ENCODE measurements around the gene CYP1A2.
"Not testable (repeated sequence)": the region's sequence is repeated elsewhere in the genome, so short reads cannot be mapped to it uniquely, and the experiment has no call there.

The CYP1A2 gene

DNA sequence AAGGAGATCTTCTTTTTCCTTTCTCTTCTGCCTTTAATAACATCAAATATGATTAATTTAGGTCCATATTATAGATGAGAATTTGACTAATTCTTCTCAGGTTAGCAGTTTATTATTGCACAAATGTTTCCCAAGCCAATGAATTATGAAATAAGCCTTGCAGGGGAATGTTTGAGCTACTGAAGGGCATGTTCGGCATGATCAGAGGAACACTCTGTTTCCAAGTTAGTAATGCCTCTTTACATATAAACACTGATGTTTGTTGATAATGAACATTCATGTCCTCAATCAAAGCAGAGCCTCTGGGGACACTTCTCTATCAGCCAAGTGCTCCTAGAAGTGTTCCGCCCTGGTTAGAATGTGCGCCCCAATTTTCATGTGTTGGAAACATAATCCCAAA is 13.3 kb upstream of the CYP1A2 start:
- no peak for DNase-seq (ENCODE audit: low read depth in 1 of 2, low spot score in 1 of 2)

- DNase-seq (ENCODE audit: low read depth in 1 of 2, low spot score in 1 of 2), result not testable (repeated sequence)
Observed at GRCh38 chr15:74738239-74738638, 10.4 kb upstream of the CYP1A2 start.

DNA sequence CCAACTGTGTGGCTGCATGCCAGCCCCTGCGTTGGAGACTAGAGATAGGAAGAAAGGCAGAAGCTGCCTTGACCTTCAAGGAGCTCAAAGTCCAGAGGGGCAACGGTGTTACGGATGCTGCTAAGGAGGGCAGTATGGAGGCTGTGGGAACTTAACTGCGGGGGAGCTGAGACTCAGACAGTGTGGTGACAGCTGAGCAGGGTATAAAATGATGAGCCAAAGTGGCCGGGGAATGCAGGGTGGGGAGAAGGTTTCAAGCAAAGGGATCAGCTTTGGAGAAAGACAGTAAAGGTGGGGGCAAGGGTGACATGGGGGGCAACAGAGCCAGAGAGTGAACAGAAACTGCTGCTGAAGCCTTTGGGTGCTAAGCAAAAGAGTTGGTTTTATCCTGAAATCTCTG is 6.2 kb upstream of the CYP1A2 start:
- DNase-seq (ENCODE audit: low read depth in 1 of 2, low spot score in 1 of 2), result no peak

- no peak for DNase-seq (ENCODE audit: low read depth in 1 of 2, low spot score in 1 of 2)
Observed at GRCh38 chr15:74746389-74746788, 2.3 kb upstream of the CYP1A2 start.

- DNase-seq (ENCODE audit: low read depth in 1 of 2, low spot score in 1 of 2), result no peak
Observed at GRCh38 chr15:74749832-74750231, 1.2 kb downstream of the CYP1A2 start.

GRCh38 chr15:74750751-74751150 is 2.1 kb downstream of the CYP1A2 start:
- DNase-seq (ENCODE audit: low read depth in 1 of 2, low spot score in 1 of 2), result no peak

DNA sequence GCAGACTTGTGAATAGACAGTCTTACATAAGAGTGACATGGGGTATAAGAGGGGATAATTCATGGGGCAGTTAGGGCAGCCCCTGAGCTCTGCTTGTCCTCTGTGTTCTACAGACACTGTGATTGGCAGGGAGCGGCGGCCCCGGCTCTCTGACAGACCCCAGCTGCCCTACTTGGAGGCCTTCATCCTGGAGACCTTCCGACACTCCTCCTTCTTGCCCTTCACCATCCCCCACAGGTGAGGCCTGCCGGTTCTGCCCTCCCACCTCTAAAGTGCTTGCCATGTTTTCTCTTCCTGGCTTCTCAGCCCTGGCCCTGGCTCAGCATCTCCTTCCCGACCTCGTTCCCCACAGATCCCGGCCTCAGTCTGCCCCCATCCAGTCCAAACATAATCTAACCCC is 3.4 kb downstream of the CYP1A2 start:
- no peak for DNase-seq (ENCODE audit: low read depth in 1 of 2, low spot score in 1 of 2)

DNA sequence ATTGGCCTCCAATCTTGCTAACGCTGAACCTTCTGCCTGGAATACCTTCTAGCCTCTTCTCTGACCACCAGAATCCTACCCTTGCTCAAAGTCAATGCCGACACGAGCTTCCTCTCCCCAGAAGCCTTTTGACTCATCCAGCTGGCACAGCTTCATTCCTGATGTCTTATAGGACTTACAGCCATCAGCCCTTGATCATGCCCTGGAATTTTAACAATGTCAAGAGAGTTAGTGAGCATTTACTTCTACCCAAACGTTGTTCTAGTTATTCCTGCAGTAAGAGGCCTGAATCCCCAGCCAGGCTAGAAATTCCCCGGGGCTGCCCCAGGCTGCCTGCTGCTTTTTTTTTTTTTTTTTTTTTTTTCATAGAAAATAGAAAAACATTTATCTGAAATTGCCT is 3.9 kb downstream of the CYP1A2 start:
- DNase-seq (ENCODE audit: low read depth in 1 of 2, low spot score in 1 of 2), result no peak

DNA sequence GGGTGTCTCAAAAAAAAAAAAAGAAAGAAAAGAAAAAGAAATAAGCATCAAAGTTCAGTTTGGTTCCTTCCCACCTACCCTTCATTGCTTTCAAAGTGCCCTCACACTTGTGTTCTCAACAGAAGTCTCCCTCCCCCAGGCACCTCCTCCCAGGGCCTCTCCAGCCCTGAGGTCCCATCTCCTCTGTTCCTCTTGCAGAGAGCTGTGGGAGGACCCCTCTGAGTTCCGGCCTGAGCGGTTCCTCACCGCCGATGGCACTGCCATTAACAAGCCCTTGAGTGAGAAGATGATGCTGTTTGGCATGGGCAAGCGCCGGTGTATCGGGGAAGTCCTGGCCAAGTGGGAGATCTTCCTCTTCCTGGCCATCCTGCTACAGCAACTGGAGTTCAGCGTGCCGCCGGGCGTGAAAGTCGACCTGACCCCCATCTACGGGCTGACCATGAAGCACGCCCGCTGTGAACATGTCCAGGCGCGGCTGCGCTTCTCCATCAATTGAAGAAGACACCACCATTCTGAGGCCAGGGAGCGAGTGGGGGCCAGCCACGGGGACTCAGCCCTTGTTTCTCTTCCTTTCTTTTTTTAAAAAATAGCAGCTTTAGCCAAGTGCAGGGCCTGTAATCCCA is 6.1 kb downstream of the CYP1A2 start:
- DNase-seq (ENCODE audit: low read depth in 1 of 2, low spot score in 1 of 2), result no peak

GRCh38 chr15:74758736-74759135 is 10.1 kb downstream of the CYP1A2 start:
- no peak for DNase-seq (ENCODE audit: low read depth in 1 of 2, low spot score in 1 of 2)

GRCh38 chr15:74762791-74763150 is 14.1 kb downstream of the CYP1A2 start:
- DNase-seq (ENCODE audit: low read depth in 1 of 2, low spot score in 1 of 2), result no peak

GRCh38 chr15:74763416-74763815 is 14.8 kb downstream of the CYP1A2 start:
- DNase-seq (ENCODE audit: low read depth in 1 of 2, low spot score in 1 of 2), result no peak

- DNase-seq (ENCODE audit: low read depth in 1 of 2, low spot score in 1 of 2), result no peak
Observed at GRCh38 chr15:74767167-74768098, 18.8 kb downstream of the CYP1A2 start.

- DNase-seq (ENCODE audit: low read depth in 1 of 2, low spot score in 1 of 2), result no peak
Observed at GRCh38 chr15:74768099-74768770, 19.6 kb downstream of the CYP1A2 start.

- DNase-seq (ENCODE audit: low read depth in 1 of 2, low spot score in 1 of 2), result no peak
Observed at GRCh38 chr15:74768771-74769342, 20.2 kb downstream of the CYP1A2 start.

GRCh38 chr15:74769463-74770025 is 20.9 kb downstream of the CYP1A2 start:
- no peak for DNase-seq (ENCODE audit: low read depth in 1 of 2, low spot score in 1 of 2)

DNA sequence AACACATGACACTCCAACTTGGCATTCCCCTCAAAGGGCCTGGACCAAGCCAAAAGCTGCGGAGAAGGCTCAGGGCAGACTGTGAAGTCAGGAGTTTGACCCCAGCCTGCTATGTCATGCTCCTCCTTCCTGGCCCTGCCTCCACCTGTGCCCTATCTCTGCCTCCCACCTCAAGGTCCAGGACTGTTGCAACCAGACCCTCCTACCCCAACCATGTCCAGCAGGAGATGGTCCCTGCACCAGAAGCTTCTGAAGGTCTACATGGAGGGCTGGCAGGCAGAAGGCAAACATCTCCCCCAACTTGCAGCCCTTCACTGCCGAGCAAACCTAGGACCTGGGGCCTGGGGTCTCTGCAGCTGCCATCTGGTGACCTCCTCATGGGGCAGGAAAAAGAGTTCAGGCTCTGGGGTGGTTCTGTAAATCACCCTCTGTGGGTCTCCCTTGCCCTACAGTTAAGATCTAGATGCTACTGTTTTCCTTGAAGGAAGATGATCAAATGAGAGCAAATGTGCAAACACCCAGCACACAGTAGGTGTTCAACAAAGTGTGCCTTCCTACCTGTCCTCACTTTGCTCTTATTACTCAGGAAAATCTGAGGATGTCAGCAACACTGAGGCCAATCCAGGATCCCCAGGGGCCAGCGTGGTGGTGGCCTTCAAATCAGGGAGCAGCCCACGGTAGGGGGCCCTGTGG is 21.7 kb downstream of the CYP1A2 start:
- DNase-seq (ENCODE audit: low read depth in 1 of 2, low spot score in 1 of 2), result no peak

DNA sequence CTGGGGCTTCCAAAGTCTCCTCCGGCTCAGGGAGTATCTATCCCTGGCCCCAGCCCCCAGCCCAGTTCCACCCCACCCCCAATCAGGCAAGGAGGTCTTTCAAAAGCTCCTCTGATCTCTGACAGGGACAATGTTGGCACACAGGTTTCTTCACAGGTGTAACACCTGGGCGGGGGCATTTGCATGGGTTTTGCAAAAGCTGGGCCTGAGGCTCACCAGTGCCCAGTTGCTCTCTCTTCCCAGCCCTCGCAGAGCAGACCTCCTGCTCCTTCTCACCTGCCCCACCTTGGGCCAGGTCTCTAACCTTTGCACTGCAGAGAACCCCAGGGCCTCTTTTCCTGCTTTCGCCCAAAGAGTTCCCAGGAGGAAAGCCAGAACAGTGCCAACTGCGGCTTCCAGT is 24.7 kb downstream of the CYP1A2 start:
- DNase-seq (ENCODE audit: low read depth in 1 of 2, low spot score in 1 of 2), result no peak

DNA sequence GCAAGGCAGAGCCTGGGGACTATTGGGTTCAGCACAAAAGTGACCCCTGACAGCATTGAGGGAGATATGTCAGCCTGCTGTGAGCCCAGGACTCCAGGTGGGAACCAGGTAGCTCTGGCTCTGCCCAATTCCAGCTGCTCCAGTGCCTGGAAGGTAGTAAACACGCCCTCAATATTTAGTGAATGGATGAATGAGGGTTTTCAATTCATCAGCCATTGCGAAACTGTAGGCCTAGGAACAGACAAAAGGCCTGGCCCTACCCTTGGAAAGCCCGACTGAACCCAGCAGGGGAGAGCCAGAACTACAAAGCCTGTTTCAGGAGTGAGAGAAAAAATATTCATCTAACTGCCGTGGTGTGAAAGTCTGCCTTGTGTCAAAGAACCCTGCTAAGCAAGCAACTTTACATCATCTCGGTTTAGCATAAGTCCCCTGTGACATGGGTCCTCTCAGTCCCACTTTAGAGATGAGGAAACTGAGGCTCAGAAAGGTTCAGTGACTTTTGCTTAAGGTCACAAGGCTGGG is 25.1 kb downstream of the CYP1A2 start:
- no peak for DNase-seq (ENCODE audit: low read depth in 1 of 2, low spot score in 1 of 2)

GRCh38 chr15:74775132-74775562 is 26.5 kb downstream of the CYP1A2 start:
- DNase-seq (ENCODE audit: low read depth in 1 of 2, low spot score in 1 of 2), result no peak

GRCh38 chr15:74775894-74776293 is 27.2 kb downstream of the CYP1A2 start:
- DNase-seq (ENCODE audit: low read depth in 1 of 2, low spot score in 1 of 2), result no peak

Data from activated CD4-positive, alpha-beta T cell treated with anti-CD3 and anti-CD28 coated beads, Interleukin-2, amount 50 U/mL, for 24 hours (primary cell).